Heart left ventricle (tissue), 16 donors: ENCODE results near the gene DIP2C. TPM values are rescaled to one million over a fixed set of nuclear protein-coding genes. Genes with fewer than 3 reads are reported as not detected.
A peak's percentile ranks its signal among the peaks of the same experiment; 100 is the strongest.

Experiments used
- ATAC-seq, 4 donors: fragments of 200-7000 bp; cut with Tn5 transposase; one replicate each; pipeline ENCODE4 v1.9.1; 2020 to 2022; ENCODE audit warnings: moderate library complexity in 4 of 4, mild to moderate bottlenecking in 3 of 4, moderate number of reproducible peaks in 1 of 4
- DNase-seq, 5 donors: peaks; one replicate each; pipeline ENCODE4 v3.0.0-alpha.2; 2020
- H3K27ac ChIP-seq, 12 donors: fragments of 200-600 bp; sonication (generic) in 4 of 12; one replicate each; pipeline versions ENCODE4 v1.5.0 to v1.8.0; 2016 to 2022; ENCODE audit warnings: mild to moderate bottlenecking in 2 of 12
- H3K27me3 ChIP-seq, 9 donors: fragments of 200-600 bp; sonication (generic) in 2 of 9; one replicate each; pipeline versions ENCODE4 v1.5.1 to v1.8.0; 2016 to 2022; ENCODE audit warnings: mild to moderate bottlenecking in 3 of 9
- H3K36me3 ChIP-seq, 9 donors: fragments of 200-600 bp; sonication (generic) in 2 of 9; one replicate each; pipeline versions ENCODE4 v1.5.0 to v1.8.0; 2018 to 2022; ENCODE audit warnings: mild to moderate bottlenecking in 2 of 9
- H3K4me1 ChIP-seq, 12 donors: fragments of 200-600 bp; sonication (generic) in 4 of 12; one replicate each; pipeline versions ENCODE4 v1.5.0 to v1.8.0; 2016 to 2022; ENCODE audit warnings: mild to moderate bottlenecking in 3 of 12
- H3K4me3 ChIP-seq, 12 donors: fragments of 200-600 bp; sonication (generic) in 4 of 12; one replicate each; pipeline versions ENCODE4 v1.5.0 to v1.8.0; 2017 to 2022; ENCODE audit warnings: mild to moderate bottlenecking in 9 of 12, moderate library complexity in 4 of 12
- H3K9me3 ChIP-seq, 12 donors: fragments of 200-600 bp; sonication (generic) in 4 of 12; one replicate each; pipeline versions ENCODE4 v1.5.0 to v1.8.0; 2016 to 2022; ENCODE audit warnings: mild to moderate bottlenecking in 1 of 12
- CTCF ChIP-seq, 12 donors: fragments of 200-600 bp; sonication (generic) in 4 of 12; IDR thresholded peaks; one replicate each; pipeline versions ENCODE4 v1.5.0 to v1.8.0; 2018 to 2022; ENCODE audit warnings: antibody characterized with exemption in 12 of 12, mild to moderate bottlenecking in 5 of 12
- POLR2A ChIP-seq, 2 donors: fragments of 450-650 bp; IDR thresholded peaks; one replicate each; pipeline ENCODE4 v1.6.1; 2017; ENCODE audit warnings: antibody characterized with exemption in 2 of 2, mild to moderate bottlenecking in 2 of 2, moderate library complexity in 2 of 2
- WGBS, 4 donors: extraction: QIAGEN DNeasy Blood & Tissue Kit in 2 of 4; methylation state at CpG; one replicate each; pipeline versions ENCODE4 v1.1.5 to v1.1.7; 2013 to 2018; 5-methylcytosine and 5-hydroxymethylcytosine counted together
- intact Hi-C, 10 donors: fragments of 100-400 bp; cut with DNase I; formaldehyde crosslinking; loops; one replicate each; pipeline versions ENCODE4 v1.11.1 to v1.14.2; 2022
- polyA plus RNA-seq, 2 donors: library from polyadenylated mRNA; stranded (reverse); fragments of 200-250 nt; gene quantifications; one replicate each; pipeline ENCODE4 v1.2.3, GENCODE V29; 2013
- total RNA-seq, 9 donors: library from RNA; depleted of rRNA in 2 of 9; stranded (reverse); fragments of >200 nt in 2 of 9; fragmentation: NEBNext Ultra II Directional in 3 of 9; extraction: Animal tissue kit (Norgen Biotek cat#: 25700) in 3 of 9; gene quantifications; one replicate each; pipeline versions ENCODE4 v1.1.0 to v1.2.4, GENCODE V29; 2016 to 2023
- donor health status: ischemic (EF 13 %, LVEDD 7.1; RV severe dilation, severe dysfunction).
- donor health status: healthy with polysubstance abuse.
- donor health status: DM: no; HTN: yes; CAD: no.
- donor health status: DM: no; HTN: no; CAD: no.
- donor health status: ischemic (EF 25% LVEDD 6.9; RV normal size, moderate dysfunction).
- donor health status: ischemic (EF 25% LVEDD 5.7; RV mildly dilated, moderate dysfunction).
- donor health status: healthy.
- donor health status: DM: yes; HTN: yes; CAD: no.
- donor health status: ischemic (EF 35%, LVEDD 5.7; RV mildly dilated, moderate dysfunction).
- donor health status: nonischemic (EF 11% LVEDD 7.7; RV severe dilation, severe dysfunction).
- donor health status: DM: yes; HTN: yes; CAD: no.
- donor health status: PGD.
- donor health status: ischemic (EF 29% LVEDD 5.4; RV normal size, mild dysfunction).
- donor health status: nonischemic (EF 23%, LVEDD 6.1; RV moderate dilation, normal function).

DIP2C gene
- total and polyA plus RNA-seq, 11 donors = 7.4 to 43.1 (median 28.5) TPM

- Histone ChIP-seq H3K36me3 (no peaks in the 10 kb centered on the region), H3K27ac (peak overlapping the region in 1 of 12 donors; percentile 61), H3K27me3 (no peaks in the 10 kb centered on the region), H3K9me3 (no peaks in the 10 kb centered on the region), H3K4me3 (no peak overlapping the region), H3K4me1 (peaks cover 0 to 48% (median 18%) of the 10 kb centered on the region in 12 donors)
- WGBS, 4 donors = 60 to 75% (median 68%) methylated on average over 13 to 15 of the region's 15 CpGs
- intact Hi-C loops = no loop called here
- TF ChIP-seq CTCF (IDR thresholded peaks at IDR 0.05) (no peak), POLR2A (IDR thresholded peaks at IDR 0.05) (no peak)
- ATAC-seq (peak in 3 of 4 donors; percentile 14 to 36 (median 32)), DNase-seq (peak in 1 of 5 donors; percentile 19)
Measured at GRCh38 chr10:498760-499435, 190.6 kb downstream of the DIP2C start.

GRCh38 chr10:497898-498451 lies 191.5 kb downstream of the DIP2C start:
- no peak overlapping the region for H3K4me3 ChIP-seq
- intact Hi-C loops = no loop called here
- H3K36me3 ChIP-seq = no peaks in the 10 kb centered on the region
- peak overlapping the region in 1 of 12 donors; percentile 61 for H3K27ac ChIP-seq
- ATAC-seq (peak in 3 of 4 donors; percentile 15 to 32 (median 20)), DNase-seq (peak in 1 of 5 donors; percentile 16)
- H3K4me1 ChIP-seq = peaks cover 0 to 54% (median 21%) of the 10 kb centered on the region in 12 donors
- no peaks in the 10 kb centered on the region for H3K9me3 ChIP-seq
- WGBS, 4 donors = 81 to 90% (median 85%) methylated on average over 6 of the region's 6 CpGs
- TF ChIP-seq CTCF (IDR thresholded peaks at IDR 0.05) (no peak), POLR2A (IDR thresholded peaks at IDR 0.05) (no peak)
- H3K27me3 ChIP-seq = no peaks in the 10 kb centered on the region

GRCh38 chr10:497289-497688 lies 192.2 kb downstream of the DIP2C start:
- Histone ChIP-seq H3K27ac (peak overlapping the region in 1 of 12 donors; percentile 61), H3K36me3 (no peaks in the 10 kb centered on the region), H3K27me3 (no peaks in the 10 kb centered on the region), H3K9me3 (no peaks in the 10 kb centered on the region), H3K4me1 (peaks cover 0 to 54% (median 21%) of the 10 kb centered on the region in 12 donors), H3K4me3 (no peak overlapping the region)
- intact Hi-C loops = no loop called here
- TF ChIP-seq POLR2A (IDR thresholded peaks at IDR 0.05) (no peak), CTCF (IDR thresholded peaks at IDR 0.05) (no peak)
- ATAC-seq (peak in 1 of 4 donors; percentile 37), DNase-seq (no peak)
- WGBS, 4 donors = 91 to 93% (median 92%) methylated on average over 10 of the region's 10 CpGs

- TF ChIP-seq POLR2A (IDR thresholded peaks at IDR 0.05) (no peak), CTCF (IDR thresholded peaks at IDR 0.05) (no peak)
- no peaks in the 10 kb centered on the region for H3K27me3 ChIP-seq
- ATAC-seq (no peak), DNase-seq (no peak)
- no peaks in the 10 kb centered on the region for H3K9me3 ChIP-seq
- no peaks in the 10 kb centered on the region for H3K36me3 ChIP-seq
- no peak overlapping the region for H3K4me3 ChIP-seq
- H3K4me1 ChIP-seq = peaks cover 0 to 51% (median 27%) of the 10 kb centered on the region in 12 donors
- peak overlapping the region in 1 of 12 donors; percentile 90 for H3K27ac ChIP-seq
- WGBS, 4 donors = 92 to 95% (median 92%) methylated on average over 3 of the region's 3 CpGs
- intact Hi-C loops = no loop called here
Measured at GRCh38 chr10:494556-494955, 194.9 kb downstream of the DIP2C start.
